Measurements from ENCODE around the gene GAB2. TPM values are rescaled to one million over a fixed set of nuclear protein-coding genes. Genes with fewer than 3 reads are reported as not detected.

Gene GAB2
- total RNA-seq, 1 donor from 2014 or later: 39.9 TPM

GRCh38 chr11:78386215-78386941 lies 31.2 kb downstream of the GAB2 start:
- Mint-ChIP-seq H3K27ac (peak overlapping the region; percentile 84), H3K27me3 (ENCODE audit: low read depth) (no peaks in the 10 kb centered on the region), H3K9me3 (peaks cover 17% of the 10 kb centered on the region), H3K4me3 (no peak overlapping the region), H3K36me3 (peaks cover 29% of the 10 kb centered on the region), H3K4me1 (peaks cover 34% of the 10 kb centered on the region)
- TF ChIP-seq, protein P1, sequence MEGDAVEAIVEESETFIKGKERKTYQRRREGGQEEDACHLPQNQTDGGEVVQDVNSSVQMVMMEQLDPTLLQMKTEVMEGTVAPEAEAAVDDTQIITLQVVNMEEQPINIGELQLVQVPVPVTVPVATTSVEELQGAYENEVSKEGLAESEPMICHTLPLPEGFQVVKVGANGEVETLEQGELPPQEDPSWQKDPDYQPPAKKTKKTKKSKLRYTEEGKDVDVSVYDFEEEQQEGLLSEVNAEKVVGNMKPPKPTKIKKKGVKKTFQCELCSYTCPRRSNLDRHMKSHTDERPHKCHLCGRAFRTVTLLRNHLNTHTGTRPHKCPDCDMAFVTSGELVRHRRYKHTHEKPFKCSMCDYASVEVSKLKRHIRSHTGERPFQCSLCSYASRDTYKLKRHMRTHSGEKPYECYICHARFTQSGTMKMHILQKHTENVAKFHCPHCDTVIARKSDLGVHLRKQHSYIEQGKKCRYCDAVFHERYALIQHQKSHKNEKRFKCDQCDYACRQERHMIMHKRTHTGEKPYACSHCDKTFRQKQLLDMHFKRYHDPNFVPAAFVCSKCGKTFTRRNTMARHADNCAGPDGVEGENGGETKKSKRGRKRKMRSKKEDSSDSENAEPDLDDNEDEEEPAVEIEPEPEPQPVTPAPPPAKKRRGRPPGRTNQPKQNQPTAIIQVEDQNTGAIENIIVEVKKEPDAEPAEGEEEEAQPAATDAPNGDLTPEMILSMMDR (IDR thresholded peaks at IDR 0.05; ENCODE audit: unreplicated experiment): no peak
- no peak for DNase-seq (ENCODE audit: low spot score in 2 of 2, unreplicated experiment in 2 of 2)

GRCh38 chr11:78385205-78385604 lies 32.4 kb downstream of the GAB2 start:
- TF ChIP-seq, protein P1 (IDR thresholded peaks at IDR 0.05; ENCODE audit: unreplicated experiment): no peak
- Mint-ChIP-seq H3K4me3 (no peak overlapping the region), H3K4me1 (peaks cover 43% of the 10 kb centered on the region), H3K27me3 (ENCODE audit: low read depth) (no peaks in the 10 kb centered on the region), H3K36me3 (peaks cover 29% of the 10 kb centered on the region), H3K9me3 (peaks cover 17% of the 10 kb centered on the region), H3K27ac (no peak overlapping the region)
- no peak for DNase-seq (ENCODE audit: low spot score in 2 of 2, unreplicated experiment in 2 of 2)

DNA sequence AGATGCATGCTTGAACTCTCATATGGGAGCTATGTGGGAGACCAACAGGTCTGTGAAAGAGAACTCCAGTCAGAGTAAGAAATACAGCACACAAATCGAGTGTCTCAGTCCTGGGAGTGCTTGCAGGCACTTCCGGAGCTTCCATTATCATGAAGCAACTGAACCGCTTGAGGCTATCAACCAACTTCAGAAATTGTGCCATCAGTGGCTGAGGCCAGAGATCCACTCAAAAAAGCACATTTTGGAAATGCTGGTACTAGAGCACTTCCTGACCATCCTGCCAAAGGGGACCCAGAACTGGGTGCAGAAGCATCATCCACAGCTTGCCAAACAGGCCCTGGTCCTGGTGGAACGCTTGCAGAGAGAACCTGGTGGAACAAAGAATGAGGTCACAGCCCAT lies 33.4 kb downstream of the GAB2 start:
- H3K27me3 Mint-ChIP-seq (ENCODE audit: low read depth): no peaks in the 10 kb centered on the region
- peaks cover 17% of the 10 kb centered on the region for H3K9me3 Mint-ChIP-seq
- DNase-seq (ENCODE audit: low spot score in 2 of 2, unreplicated experiment in 2 of 2): no peak
- H3K36me3 Mint-ChIP-seq: peaks cover 26% of the 10 kb centered on the region
- H3K4me1 Mint-ChIP-seq: peaks cover 51% of the 10 kb centered on the region
- H3K27ac Mint-ChIP-seq: no peak overlapping the region
- TF ChIP-seq, protein P1 (IDR thresholded peaks at IDR 0.05; ENCODE audit: unreplicated experiment): no peak
- no peak overlapping the region for H3K4me3 Mint-ChIP-seq

DNA sequence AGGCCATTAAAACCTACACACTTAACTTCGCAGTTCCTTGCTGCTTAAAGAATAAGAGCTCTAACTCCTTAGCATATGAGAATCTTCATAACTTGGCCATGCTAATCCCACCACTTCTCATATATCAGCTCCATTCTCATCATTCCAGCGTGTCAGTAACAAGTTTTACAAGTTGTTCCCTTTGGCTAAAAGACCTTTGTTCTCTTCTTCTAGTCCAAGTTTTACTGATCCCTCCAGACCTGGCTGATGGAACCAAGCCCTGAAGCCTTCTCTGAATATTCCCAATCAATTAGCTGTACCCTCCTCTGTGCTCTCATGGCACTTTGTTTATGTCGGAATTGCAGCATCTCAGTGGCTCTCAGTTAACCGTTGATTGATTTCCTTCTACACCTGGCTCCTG lies 35.8 kb downstream of the GAB2 start:
- DNase-seq (ENCODE audit: low spot score in 2 of 2, unreplicated experiment in 2 of 2): no peak
- Mint-ChIP-seq H3K27ac (peak overlapping the region; percentile 98), H3K4me1 (peaks cover 61% of the 10 kb centered on the region), H3K36me3 (peaks cover 27% of the 10 kb centered on the region), H3K27me3 (ENCODE audit: low read depth) (no peaks in the 10 kb centered on the region), H3K4me3 (peak overlapping the region; percentile 24), H3K9me3 (peaks cover 19% of the 10 kb centered on the region)
- TF ChIP-seq, protein P1 (IDR thresholded peaks at IDR 0.05; ENCODE audit: unreplicated experiment): no peak

DNA sequence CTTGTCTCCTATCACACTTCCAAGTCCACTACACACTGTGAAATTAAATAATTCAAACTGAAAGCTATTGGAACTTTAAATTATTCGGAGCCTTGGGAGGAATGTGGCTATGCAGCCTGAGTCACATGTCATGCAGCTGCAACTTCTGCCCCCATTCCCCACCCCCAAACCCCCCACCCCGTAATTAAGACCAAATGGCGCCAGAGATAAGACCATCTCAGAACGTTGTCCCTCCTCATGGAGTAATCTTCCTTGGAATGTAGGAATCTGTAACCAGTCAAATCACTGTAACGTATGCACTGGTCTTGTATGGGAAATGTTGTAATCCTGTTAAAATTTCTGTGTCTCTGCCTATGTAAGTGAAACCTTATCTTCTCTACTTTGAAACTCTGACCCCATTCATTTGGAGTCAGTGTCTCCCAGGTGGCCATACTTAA lies 37.0 kb downstream of the GAB2 start:
- peaks cover 52% of the 10 kb centered on the region for H3K4me1 Mint-ChIP-seq
- peaks cover 29% of the 10 kb centered on the region for H3K36me3 Mint-ChIP-seq
- H3K9me3 Mint-ChIP-seq: peaks cover 24% of the 10 kb centered on the region
- peak overlapping the region; percentile 98 for H3K27ac Mint-ChIP-seq
- H3K27me3 Mint-ChIP-seq (ENCODE audit: low read depth): no peaks in the 10 kb centered on the region
- DNase-seq (ENCODE audit: low spot score in 2 of 2, unreplicated experiment in 2 of 2): no peak
- no peak overlapping the region for H3K4me3 Mint-ChIP-seq
- TF ChIP-seq, protein P1 (IDR thresholded peaks at IDR 0.05; ENCODE audit: unreplicated experiment): no peak

Measured in mesothelial cell of epicardium (in vitro differentiated cells).